Duodenal mucosa (tissue), 2 donors: ENCODE measurements around the gene ARID4B.
"Not testable (repeated sequence)": the region's sequence is repeated elsewhere in the genome, so short reads cannot be mapped to it uniquely, and the experiment has no call there.

ENCODE experiments used
- H3K27ac ChIP-seq: one replicate; pipeline ENCODE4 v1.7.0; 2013; ENCODE audit warnings: low read depth, low read length
- H3K27me3 ChIP-seq, 2 donors: one replicate each; pipeline ENCODE4 v1.7.0; 2013; ENCODE audit warnings: low read length in 2 of 2, control low read depth in 1 of 2; ENCODE audit not compliant: insufficient read depth in 2 of 2, control insufficient read depth in 1 of 2
- H3K36me3 ChIP-seq, 2 donors: one replicate each; pipeline ENCODE4 v1.7.0; 2013; ENCODE audit warnings: low read length in 2 of 2, control low read depth in 1 of 2; ENCODE audit not compliant: insufficient read depth in 2 of 2, control insufficient read depth in 1 of 2
- H3K4me1 ChIP-seq, 2 donors: one replicate each; pipeline ENCODE4 v1.7.0; 2013; ENCODE audit warnings: low read length in 2 of 2, control low read depth in 1 of 2; ENCODE audit not compliant: insufficient read depth in 2 of 2, control insufficient read depth in 1 of 2
- H3K4me3 ChIP-seq, 2 donors: one replicate each; pipeline ENCODE4 v1.7.0; 2013; ENCODE audit warnings: low read length in 2 of 2, low read depth in 1 of 2
- H3K9ac ChIP-seq, 2 donors: one replicate each; pipeline ENCODE4 v1.7.0; 2013; ENCODE audit warnings: low read length in 2 of 2, low read depth in 1 of 2
- H3K9me3 ChIP-seq, 2 donors: one replicate each; pipeline ENCODE4 v1.7.0; 2013; ENCODE audit warnings: low read length in 2 of 2, control low read depth in 1 of 2; ENCODE audit not compliant: control insufficient read depth in 1 of 2

Gene ARID4B

DNA sequence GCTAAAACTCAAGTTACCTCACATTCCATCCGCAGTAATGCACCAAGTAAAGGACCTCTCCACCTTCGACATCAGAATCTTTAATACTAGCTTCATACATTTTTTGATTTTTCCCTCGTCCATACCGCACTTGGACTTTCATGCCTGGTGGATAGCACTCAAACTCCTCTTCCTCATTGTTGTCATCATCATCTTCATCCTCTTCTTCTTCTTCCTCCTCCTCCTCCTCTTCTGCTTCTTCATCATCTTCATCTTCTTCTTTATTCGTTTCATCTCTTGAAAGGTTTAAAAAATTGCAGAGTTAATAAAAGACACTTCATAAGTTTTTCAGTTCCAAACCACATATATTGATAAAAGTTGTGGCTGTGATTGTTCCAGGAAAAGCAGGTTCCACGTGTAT is 114.2 kb downstream of the ARID4B start:
- no peaks in the 10 kb centered on the region for H3K4me1 ChIP-seq
- H3K27ac ChIP-seq: no peak overlapping the region
- no peaks in the 10 kb centered on the region for H3K9me3 ChIP-seq
- no peak overlapping the region for H3K9ac ChIP-seq
- no peak overlapping the region for H3K4me3 ChIP-seq
- peaks cover 6 to 41% of the 10 kb centered on the region in 2 donors for H3K36me3 ChIP-seq
- no peaks in the 10 kb centered on the region for H3K27me3 ChIP-seq

GRCh38 chr1:235211517-235211916 is 116.5 kb downstream of the ARID4B start:
- Histone ChIP-seq H3K27me3 (no peaks in the 10 kb centered on the region), H3K36me3 (peaks cover 14 to 50% of the 10 kb centered on the region in 2 donors), H3K9me3 (no peaks in the 10 kb centered on the region), H3K4me3 (no peak overlapping the region), H3K4me1 (peaks cover 0 to 2% of the 10 kb centered on the region in 2 donors), H3K27ac (no peak overlapping the region), H3K9ac (no peak overlapping the region)

GRCh38 chr1:235207209-235207565 is 120.8 kb downstream of the ARID4B start:
- Histone ChIP-seq H3K27ac (no peak overlapping the region), H3K9me3 (no peaks in the 10 kb centered on the region), H3K4me1 (peaks cover 0 to 3% of the 10 kb centered on the region in 2 donors), H3K36me3 (peaks cover 9 to 41% of the 10 kb centered on the region in 2 donors), H3K4me3 (no peak overlapping the region), H3K27me3 (no peaks in the 10 kb centered on the region), H3K9ac (no peak overlapping the region)

GRCh38 chr1:235206533-235207208 is 121.3 kb downstream of the ARID4B start:
- H3K27ac ChIP-seq: no peak overlapping the region
- peaks cover 9 to 36% of the 10 kb centered on the region in 2 donors for H3K36me3 ChIP-seq
- no peak overlapping the region for H3K9ac ChIP-seq
- H3K9me3 ChIP-seq: no peaks in the 10 kb centered on the region
- H3K4me1 ChIP-seq: peaks cover 0 to 3% of the 10 kb centered on the region in 2 donors
- no peak overlapping the region for H3K4me3 ChIP-seq
- no peaks in the 10 kb centered on the region for H3K27me3 ChIP-seq

GRCh38 chr1:235205687-235206086 is 122.3 kb downstream of the ARID4B start:
- no peaks in the 10 kb centered on the region for H3K27me3 ChIP-seq
- peaks cover 9 to 28% of the 10 kb centered on the region in 2 donors for H3K36me3 ChIP-seq
- H3K4me1 ChIP-seq: peaks cover 0 to 3% of the 10 kb centered on the region in 2 donors
- no peak overlapping the region for H3K27ac ChIP-seq
- no peaks in the 10 kb centered on the region for H3K9me3 ChIP-seq
- no peak overlapping the region for H3K9ac ChIP-seq
- no peak overlapping the region for H3K4me3 ChIP-seq

DNA sequence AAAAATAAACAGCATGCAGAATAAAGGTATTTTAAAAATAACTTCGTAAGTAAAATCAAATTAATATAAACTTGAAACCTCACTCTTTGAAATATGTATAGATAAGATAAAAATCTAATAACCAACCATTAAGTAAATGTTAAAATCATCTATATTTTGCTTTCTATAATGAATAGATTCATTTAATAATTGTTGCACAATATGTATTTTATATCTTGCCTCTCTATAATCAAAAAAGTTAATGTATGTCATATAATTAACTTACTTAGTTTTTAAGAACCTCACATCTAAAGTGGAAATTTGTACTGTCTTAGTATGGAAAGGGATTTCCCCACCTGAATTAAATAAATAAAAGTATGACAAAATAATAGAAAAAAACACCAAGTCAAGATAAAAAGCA is 124.6 kb downstream of the ARID4B start:
- Histone ChIP-seq H3K36me3 (peaks cover 9 to 14% of the 10 kb centered on the region in 2 donors), H3K27ac (no peak overlapping the region), H3K4me3 (no peak overlapping the region), H3K27me3 (no peaks in the 10 kb centered on the region), H3K9me3 (no peaks in the 10 kb centered on the region), H3K9ac (no peak overlapping the region), H3K4me1 (peaks cover 0 to 3% of the 10 kb centered on the region in 2 donors)

GRCh38 chr1:235202447-235202846 is 125.5 kb downstream of the ARID4B start:
- not testable (repeated sequence) for H3K27ac ChIP-seq, H3K9me3 ChIP-seq, H3K9ac ChIP-seq, H3K4me3 ChIP-seq, H3K4me1 ChIP-seq, H3K27me3 ChIP-seq
- peaks cover 5 to 14% of the 10 kb centered on the region in 2 donors for H3K36me3 ChIP-seq

DNA sequence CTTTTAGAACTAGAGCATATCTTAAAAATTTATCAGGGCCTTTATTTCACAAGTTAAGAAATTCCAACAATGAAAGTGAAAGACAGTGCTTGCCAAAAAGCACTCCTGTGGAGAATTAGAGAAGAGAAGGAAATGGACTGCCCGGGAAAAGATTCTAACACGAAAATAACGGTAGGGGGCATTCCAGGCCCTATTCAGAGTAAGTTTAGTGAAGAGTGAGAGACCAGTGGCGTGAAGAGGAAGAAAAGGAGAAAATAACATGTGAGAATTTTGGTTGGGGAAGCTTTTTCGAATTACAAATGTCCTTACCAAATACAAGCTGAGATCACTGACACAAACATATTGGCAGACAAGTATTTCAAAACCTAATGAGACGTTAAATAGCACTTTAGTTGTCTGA is 128.5 kb downstream of the ARID4B start:
- Histone ChIP-seq H3K36me3 (peaks cover 0 to 16% of the 10 kb centered on the region in 2 donors), H3K4me3 (no peak overlapping the region), H3K27ac (no peak overlapping the region), H3K9ac (no peak overlapping the region), H3K27me3 (no peaks in the 10 kb centered on the region), H3K9me3 (no peaks in the 10 kb centered on the region), H3K4me1 (no peaks in the 10 kb centered on the region)

GRCh38 chr1:235190431-235190830 is 137.5 kb downstream of the ARID4B start:
- H3K27ac ChIP-seq: no peak overlapping the region

DNA sequence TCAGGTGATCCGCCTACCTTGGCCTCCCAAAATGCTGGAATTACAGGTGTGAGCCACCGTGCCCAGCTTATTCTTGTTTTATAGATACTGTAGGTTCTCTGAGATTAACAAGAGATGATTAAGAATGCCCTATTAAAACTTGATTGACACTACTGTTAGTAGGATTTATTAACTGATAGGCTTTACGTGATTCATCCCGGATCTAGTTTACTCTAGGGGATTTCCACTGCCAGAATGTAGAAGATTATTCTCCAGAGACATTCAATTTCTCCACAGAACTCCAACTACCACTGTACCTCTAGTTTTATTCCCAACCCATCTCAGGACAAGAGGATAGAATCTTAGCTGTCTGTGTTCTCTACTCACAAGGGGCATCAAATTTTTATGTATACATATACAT is 140.7 kb downstream of the ARID4B start:
- H3K4me1 ChIP-seq: no peaks in the 10 kb centered on the region
- no peak overlapping the region for H3K4me3 ChIP-seq
- H3K9ac ChIP-seq: no peak overlapping the region
- no peak overlapping the region for H3K27ac ChIP-seq
- H3K27me3 ChIP-seq: no peaks in the 10 kb centered on the region
- H3K36me3 ChIP-seq: peaks cover 0 to 19% of the 10 kb centered on the region in 2 donors
- H3K9me3 ChIP-seq: no peaks in the 10 kb centered on the region

More at GRCh38 chr1:235190431-235190830, 137.5 kb downstream of the ARID4B start:
- no peak overlapping the region for H3K9ac ChIP-seq
- H3K4me3 ChIP-seq: no peak overlapping the region
- peaks cover 7 to 29% of the 10 kb centered on the region in 2 donors for H3K36me3 ChIP-seq
- no peaks in the 10 kb centered on the region for H3K4me1 ChIP-seq
- no peaks in the 10 kb centered on the region for H3K9me3 ChIP-seq
- H3K27me3 ChIP-seq: no peaks in the 10 kb centered on the region
